Tongue (tissue), 2 donors: ENCODE results near the gene EFNB3. TPM values are rescaled to one million over a fixed set of nuclear protein-coding genes. Genes with fewer than 3 reads are reported as not detected.
A peak's percentile ranks its signal among the peaks of the same experiment; 100 is the strongest.

Source experiments
- DNase-seq: peaks from one replicate; pipeline ENCODE4 v3.0.0-alpha.2; 2015
- total RNA-seq: library from RNA; depleted of rRNA; stranded (reverse); fragments of >200 nt; gene quantifications from one replicate; pipeline ENCODE4 v1.2.3, GENCODE V29; 2014

EFNB3 gene
- total RNA-seq, 1 donor from 2014 or later: 2.3 TPM

DNA sequence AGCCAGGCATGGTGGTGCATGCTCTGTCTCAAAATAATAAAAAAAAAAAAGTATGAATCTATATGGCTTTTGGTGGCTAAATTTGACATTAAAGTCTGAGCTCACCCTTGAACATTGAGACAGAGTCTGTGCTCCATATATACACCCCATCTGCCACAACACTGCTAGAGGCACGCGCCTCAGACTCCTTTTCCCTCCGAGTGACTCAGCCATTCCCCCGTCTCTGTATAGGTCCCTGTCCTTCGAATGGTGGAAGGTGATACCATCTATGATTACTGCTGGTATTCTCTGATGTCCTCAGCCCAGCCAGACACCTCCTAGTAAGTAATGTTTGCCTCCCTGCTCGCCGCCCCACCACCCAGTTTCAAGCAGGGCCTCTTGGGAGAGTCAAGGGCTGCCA is 4.5 kb upstream of the EFNB3 start:
- no peak for DNase-seq

DNA sequence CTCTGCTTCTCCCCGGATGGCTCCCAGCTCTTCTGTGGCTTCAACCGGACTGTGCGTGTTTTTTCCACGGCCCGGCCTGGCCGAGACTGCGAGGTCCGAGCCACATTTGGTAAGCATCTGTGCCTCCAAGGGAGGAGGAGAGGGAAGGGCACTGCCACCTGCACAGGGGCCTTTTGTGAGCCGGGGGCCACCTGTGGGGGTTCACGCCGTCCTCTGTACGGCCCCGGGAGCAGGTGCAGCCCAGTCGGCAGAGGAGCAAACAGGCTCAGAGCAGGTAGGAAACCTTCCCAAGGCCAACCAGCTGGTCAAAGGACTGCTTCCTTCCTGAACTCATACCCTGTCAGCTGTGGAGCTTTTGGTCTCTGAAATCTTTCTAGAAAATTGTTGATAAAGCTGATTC is 3.3 kb upstream of the EFNB3 start:
- DNase-seq: no peak

DNA sequence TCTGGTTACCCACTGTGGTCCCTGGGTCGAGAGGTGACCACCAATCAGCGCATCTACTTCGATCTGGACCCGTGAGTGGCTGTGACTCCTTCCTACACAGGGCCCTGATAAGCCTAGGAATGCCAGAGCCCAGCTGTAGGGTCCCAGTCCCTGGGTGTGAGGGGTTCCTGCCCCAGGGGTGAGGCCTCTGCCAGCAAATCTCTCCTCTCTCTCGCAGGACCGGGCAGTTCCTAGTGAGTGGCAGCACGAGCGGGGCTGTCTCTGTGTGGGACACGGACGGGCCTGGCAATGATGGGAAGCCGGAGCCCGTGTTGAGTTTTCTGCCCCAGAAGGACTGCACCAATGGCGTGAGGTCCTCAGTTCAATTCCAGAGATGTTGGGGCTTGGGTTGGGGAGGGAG is 2.2 kb upstream of the EFNB3 start:
- DNase-seq: no peak

DNA sequence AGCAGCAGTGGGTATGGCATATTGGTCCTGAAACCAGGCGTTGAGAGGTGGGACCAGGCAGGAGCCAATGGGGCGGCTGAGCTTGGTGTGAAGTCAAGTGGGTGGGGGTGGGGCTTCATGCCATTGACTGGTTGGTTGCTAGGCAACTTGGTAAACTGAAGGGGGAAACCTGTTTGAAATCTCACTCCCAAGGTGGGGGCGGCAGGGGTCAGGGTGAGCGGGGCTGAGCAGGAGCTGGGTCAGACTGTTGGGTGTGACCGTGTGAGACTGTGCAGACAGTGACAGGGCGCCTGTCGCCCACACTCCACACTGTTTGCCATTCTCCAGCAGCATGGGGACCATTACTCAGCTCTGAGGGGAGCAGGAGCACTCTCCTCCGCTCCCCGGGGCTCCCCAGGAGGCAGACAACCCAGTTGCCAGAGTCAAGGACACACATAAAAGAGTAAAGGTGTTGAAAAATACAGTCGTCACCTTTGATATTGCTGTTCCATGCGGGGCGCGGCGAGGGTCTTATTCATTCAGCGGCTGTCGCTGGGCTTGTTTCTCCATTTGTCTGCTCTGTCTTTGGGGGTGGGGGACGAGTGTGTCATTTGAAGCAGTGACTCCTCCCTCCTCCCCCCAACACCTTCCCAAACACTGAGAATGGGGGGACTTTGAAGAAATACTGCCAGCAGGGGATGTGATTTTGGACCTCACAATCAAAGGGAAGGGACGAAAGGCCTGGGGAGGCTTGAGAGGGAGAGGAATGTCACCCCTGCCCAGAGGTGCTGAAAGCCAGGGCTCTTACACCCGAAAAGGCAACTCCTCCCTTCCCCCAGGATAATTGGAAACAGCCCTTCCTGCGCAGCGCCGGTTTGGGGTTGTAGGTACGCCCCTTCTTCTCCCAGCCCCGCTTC is 1.2 kb upstream of the EFNB3 start:
- peak; percentile 87 for DNase-seq

DNA sequence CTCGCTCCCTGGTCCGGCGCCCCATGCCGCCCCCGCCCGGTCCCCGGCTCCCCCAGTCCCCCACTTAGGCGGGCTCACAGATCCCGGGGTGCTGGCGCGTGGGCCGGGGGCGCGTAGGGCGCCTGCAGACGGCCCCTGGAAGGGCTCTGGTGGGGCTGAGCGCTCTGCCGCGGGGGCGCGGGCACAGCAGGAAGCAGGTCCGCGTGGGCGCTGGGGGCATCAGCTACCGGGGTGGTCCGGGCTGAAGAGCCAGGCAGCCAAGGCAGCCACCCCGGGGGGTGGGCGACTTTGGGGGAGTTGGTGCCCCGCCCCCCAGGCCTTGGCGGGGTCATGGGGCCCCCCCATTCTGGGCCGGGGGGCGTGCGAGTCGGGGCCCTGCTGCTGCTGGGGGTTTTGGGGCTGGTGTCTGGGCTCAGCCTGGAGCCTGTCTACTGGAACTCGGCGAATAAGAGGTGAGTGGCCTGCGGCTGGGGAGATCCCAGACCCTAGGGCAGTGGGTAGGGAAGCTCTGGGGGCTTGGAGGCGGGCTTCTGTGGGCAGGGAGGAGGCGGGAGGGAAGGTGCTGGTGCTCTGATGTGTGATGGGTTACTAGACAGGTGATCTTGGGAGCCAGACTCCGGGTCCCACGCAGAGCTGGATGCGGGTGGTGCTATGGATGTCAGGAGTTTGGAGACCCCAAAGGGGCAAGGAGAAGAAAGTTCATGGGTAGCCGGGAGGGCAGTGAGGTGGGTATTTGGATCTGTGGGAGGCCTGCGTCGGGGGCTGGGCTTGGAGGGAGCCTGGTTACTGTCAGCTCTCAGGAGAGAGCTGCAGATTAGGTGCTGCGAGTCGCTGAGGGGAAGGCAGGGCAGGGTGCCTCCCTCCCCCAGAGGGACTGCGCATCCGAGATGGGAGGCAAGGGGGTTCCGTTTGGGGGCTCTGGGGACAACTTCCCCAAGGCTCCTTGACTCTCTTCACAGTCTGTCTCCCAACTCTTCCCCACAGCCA is 560 bp downstream of the EFNB3 start:
- no peak for DNase-seq

DNA sequence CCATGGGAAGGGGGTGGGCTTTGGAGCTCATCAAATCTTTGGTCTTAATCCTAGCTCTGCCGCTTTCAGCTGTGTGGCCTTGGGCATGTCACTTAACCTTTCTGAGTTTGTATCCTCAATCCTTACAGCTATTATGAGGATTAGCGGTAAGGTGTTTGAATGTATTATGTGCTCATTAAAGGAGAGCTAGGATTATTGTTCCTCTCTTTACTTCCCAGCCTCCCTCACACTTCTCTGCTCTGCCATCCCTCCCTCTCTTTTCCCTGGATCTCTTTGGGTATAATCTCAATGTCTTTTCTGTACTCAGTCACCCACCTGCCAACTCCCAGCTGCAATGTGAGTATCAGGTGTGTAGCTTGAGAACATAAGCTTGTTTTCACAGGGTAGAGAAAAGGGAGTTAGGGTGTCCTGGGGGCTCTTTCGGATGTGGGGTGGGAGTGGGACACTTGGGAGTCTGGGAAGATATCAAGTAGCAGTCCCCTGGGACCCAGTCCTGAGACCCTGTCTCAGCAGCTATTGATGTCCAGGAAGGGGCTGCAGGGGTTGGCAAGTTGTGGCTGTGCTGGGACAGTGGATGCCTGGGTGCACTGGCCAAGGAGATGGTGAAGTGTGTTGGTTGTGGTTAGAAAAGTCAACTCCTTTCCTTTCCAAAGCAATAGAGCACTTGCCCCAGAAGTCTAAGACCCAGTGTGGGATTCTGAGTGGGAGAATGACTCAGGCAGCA is 1.8 kb downstream of the EFNB3 start:
- DNase-seq: no peak

DNA sequence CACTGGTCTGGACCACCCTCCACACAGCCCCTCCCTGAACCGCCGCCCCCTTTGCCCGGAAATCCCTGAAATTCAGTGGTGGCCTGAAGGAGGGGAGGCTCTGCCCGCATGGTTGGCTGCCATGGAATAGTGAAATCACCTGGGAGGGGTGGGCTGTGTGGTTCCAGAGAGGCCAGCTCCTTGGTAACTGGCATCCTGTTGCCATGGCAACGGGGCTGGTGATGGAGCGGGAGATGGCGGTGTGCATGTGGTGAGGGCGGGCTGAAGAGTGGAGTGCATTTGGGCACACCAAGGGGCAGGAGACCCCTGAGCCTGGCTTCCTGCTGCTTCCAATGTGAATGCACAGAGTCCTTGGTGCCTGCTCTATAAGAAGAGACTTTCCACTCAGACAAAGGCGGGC is 2.4 kb downstream of the EFNB3 start:
- DNase-seq: no peak

DNA sequence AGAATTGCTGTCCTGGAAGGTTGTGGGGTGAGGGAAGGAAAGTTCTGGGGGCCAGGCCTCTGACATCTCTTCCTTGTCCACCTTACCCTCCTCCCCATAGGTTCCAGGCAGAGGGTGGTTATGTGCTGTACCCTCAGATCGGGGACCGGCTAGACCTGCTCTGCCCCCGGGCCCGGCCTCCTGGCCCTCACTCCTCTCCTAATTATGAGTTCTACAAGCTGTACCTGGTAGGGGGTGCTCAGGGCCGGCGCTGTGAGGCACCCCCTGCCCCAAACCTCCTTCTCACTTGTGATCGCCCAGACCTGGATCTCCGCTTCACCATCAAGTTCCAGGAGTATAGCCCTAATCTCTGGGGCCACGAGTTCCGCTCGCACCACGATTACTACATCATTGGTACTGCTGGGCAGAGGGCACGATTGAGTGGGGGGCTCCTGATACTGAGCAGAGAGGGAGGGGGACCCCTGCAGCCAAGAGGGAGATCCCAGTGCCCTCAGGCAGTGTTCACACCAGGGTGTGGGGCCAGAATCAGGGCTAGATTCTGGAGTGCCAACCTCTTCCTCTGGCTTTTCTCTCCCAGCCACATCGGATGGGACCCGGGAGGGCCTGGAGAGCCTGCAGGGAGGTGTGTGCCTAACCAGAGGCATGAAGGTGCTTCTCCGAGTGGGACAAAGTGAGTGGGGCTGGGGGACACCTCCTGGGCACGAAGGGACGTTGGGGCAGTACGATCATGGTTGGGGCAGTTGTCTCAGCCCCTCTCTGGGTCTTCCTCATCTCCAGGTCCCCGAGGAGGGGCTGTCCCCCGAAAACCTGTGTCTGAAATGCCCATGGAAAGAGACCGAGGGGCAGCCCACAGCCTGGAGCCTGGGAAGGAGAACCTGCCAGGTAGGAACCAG is 3.1 kb downstream of the EFNB3 start:
- DNase-seq: no peak

DNA sequence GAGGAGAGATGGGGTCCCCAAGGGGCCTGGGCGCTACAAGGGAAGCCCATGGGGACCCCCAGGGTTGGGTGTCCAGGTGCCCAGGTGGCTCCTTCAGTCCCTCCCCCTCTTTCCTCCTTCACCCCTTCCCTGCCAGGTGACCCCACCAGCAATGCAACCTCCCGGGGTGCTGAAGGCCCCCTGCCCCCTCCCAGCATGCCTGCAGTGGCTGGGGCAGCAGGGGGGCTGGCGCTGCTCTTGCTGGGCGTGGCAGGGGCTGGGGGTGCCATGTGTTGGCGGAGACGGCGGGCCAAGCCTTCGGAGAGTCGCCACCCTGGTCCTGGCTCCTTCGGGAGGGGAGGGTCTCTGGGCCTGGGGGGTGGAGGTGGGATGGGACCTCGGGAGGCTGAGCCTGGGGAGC is 4.0 kb downstream of the EFNB3 start:
- DNase-seq: no peak

DNA sequence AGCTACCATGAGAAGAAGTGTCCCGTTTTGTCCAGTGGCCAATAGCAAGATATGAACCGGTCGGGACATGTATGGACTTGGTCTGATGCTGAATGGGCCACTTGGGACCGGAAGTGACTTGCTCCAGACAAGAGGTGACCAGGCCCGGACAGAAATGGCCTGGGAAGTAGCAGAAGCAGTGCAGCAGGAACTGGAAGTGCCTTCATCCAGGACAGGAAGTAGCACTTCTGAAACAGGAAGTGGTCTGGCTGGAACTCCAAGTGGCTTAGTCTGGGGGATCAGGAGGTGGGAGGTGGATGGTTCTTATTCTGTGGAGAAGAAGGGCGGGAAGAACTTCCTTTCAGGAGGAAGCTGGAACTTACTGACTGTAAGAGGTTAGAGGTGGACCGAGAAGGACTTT is 5.3 kb downstream of the EFNB3 start:
- no peak for DNase-seq

DNA sequence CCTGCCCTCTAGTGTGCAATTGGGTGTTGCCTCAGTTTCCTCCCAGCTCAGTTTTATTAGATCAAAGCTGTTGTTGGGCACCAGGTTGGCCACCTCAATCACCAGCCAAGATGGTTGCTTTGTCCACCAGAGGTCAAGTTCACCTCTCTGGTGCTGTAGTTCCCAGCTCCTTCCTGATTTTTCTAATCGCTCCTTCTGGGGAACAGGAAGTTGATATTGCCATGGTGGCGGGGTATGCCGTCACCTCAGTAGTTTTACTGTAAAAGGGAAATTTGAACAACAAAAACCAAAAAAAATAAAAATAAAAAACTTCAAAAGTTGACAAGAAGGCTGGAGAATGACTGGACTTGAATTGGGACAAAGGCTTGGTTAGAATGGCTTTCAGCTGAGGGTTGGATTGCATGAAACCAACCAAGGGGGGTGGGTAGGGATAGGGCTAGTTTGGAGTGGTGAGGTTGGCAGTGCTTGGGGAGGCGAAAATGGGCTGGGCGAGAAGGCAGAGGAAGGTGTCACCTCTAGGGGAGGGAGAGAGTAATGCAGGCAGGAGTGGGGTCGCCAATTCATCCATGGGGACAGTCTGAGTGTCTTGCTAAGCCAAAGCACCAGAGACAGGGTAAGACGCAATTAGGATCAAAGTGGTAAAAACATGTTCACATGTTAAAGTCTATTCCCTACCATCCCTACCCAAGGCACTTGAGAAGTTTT is 6.2 kb downstream of the EFNB3 start:
- DNase-seq: no peak

DNA sequence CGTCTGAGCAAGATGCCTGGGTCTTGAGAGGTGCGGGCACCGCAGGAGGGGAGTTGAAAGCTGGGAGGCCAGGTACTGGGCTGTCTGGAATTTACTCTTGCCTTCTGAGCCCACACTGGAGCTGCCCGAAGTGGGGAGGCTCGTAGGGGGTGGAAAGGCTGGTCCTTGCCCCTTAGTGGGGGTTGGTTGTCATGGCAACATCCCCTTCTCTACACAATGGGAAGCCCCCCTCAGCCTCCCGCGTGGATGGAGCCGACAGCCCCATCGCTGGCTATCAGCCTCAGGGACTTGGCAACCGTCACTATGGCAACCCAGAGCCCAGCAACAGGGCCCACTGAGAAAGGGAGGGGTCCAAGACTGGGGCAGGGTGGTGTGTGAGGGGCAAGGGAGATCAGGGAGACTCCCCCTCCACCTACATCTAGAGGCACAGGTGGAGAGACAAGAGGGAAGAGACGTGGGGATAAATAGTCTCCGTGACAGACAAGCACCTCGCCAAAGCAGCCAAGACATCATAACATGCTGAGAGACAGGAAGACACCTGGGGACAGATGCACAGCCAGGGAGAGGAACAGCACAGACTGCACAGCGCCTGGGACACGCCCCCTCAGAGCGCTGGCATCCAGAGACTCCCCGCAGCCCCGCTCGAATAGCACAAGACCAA is 7.2 kb downstream of the EFNB3 start:
- no peak for DNase-seq

DNA sequence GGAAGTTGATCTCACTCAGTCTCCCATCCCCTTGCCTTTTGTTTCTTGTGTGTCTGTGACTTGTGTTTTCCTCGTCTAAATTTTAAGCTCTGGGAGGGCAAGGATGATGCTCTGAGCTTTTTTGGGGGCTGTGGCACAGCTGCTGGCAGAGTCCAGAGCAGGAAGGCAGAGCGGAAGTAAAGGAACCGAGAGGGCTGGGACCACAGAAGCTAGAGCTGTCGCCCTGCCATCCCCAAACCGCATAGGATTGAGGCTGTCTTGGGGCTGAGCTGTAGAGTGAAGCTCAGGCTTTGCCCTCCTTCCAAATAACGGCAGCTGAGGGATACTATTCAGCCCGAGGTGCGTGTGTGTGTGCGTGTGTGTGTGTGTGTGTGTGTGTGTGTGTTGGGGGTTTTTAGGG is 8.8 kb downstream of the EFNB3 start:
- DNase-seq: no peak

DNA sequence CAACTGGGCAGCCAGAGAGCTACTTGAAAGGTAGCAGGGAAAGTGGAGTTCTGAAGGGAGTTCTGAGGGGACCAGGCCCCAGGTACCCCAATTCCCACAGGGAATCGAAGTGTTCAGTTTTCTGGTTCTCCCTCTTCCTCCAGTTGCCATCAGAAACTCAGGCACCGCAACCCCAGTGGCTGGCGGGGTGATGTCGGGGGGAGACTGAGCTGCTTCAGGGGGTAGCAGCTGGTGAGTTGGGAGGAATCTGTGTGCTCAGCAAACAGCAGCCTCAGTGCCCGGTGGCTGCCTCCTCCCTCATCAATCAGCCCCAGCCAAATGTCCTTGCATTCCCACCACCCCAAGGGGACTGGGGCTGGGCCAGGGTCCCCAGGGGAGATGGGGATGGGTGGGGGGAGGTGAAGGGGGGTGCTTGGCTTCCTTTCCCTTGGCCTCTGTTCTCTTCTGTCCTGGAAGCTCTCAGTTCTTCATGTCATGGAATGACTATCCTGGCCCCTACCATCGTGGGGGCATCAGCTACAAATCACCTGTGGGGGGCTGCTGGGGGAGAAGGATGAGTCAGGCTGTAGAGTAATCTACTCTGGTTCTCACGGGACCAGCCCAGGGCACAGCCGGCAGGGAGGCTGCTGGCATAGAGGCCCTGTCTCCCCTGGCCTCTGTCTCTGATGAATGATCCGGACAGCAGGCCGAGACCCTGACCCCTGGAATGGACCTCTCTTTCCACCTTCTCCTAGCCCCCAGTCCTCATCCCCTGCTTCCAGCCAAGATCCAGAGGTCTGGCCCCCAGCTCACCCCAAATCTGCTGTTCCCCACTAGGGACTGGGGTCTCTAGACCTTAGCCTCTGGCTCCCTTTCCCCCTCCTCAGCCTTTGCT is 10.0 kb downstream of the EFNB3 start:
- DNase-seq: no peak

DNA sequence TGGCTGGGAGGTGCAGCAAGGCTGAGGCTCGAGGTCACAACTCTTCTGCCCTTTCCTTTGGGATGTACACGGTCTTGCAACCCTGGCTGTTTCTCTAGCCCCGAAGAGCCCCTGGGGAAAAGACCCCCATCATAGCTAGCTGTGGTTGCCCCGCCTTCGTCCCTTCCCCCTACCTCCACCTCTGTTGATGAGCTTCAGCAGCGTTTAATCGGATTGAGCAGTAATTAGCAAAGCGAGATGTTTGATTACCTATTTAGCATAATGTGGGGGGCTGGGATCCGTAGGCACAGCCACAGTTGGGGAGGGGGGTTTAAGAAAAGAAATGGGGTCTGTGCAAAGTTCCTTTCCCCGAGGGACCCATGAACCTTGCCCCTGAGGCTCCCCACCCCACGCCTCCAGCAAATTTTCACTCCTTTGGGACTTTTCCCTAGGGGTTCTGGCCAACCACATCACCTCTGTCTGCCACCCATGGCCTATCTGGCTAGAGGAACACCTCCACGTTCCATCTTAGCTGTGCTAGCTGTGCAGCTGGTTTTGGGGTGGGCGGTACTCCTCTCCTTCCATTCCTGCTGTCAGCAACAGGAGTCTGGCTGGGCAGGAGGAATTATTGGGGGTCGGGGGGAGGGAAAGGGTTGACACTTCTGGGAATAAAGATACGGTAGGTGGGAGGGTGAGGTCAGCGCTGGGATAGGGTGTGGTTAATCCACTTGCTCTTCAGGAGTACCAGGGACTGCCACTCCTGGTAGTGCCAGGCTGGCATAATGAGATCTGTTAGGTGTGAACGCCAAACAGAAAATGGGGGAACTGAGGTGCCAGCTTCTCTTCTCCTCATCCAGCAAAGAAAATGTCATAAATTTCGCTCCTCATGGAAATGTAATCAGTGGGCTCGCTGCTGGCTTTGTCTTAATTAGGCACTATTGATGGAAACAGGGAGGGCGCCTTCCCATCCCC is 11.2 kb downstream of the EFNB3 start:
- DNase-seq: no peak

DNA sequence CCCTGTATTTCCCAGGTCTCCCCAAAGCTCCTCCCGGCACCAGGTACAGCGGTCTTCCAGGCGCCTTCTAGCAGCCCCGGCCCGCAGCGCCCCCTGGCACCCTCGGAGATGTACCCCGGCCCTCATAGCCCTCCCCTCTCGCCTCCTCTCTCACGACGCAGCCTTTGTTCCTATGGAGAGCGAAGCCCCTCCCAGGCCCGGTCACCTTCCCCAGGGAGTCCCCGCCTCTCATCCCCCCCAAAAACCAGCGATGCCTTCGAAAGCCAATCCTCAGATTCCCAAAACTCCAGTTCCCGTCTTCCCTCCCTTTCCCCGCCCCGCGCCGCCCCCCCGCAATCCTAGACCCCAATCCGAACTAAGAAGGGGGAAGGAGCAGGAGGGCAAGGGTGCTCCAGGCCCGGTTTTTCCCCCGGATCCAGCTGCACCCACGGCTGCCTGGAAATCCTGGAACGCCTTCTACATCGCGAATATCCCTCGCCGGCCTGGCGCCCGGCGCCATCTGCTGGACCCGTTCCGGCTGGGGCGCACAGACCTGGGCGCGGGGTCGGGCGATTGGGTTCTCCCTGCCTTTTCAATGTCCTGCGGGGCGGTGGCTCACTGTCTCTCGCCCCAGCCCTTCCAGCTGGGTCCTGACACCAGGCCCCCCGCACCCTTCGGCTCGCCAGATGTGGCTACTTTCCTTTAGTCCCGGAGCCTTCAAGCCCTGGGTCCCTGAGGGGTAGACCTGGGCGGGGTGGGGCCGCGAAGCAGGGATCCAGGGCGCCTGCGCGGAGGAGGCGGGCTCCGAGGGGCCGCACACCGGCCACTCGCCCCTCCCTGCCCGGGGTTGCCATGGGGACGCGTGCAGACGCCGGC is 12.1 kb downstream of the EFNB3 start, which contains the start of gene DNAH2:
DNAH2 (plus strand) TSS at position 844 of the 855 bp plus-strand sequence. CDS start 1,991 bp downstream, outside the sequence.
- peak; percentile 96 for DNase-seq
